NCI-H1092 treated with DMSO at 0.1 percent for 48 hours (cell line): ENCODE measurements around the gene USO1.
"Not testable (repeated sequence)": the region's sequence is repeated elsewhere in the genome, so short reads cannot be mapped to it uniquely, and the experiment has no call there.

Source experiments
- DNase-seq: peaks from one replicate; lab custom pipeline; 2025; lab: John Stamatoyannopoulos, UW

USO1 gene

GRCh38 chr4:75771607-75772006 lies 47.2 kb downstream of the USO1 start:
- DNase-seq, result no peak

DNA sequence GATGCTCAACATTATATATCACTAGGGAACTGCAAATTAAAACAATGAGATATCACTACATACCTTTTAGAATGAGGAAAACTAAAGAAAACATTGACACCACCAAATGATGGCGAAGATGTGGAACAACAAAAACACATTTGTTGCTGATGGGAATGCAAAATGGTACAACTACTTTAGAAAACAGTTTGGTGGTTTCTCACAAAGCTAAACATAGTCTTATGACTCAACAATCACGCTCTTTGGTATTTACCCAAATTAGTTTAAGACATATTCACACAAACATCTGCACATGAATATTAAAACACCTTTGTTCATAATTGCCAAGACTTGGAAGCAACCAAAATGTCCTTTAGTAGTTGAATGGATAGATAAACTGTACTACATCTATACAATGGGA lies 53.2 kb downstream of the USO1 start:
- no peak for DNase-seq

DNA sequence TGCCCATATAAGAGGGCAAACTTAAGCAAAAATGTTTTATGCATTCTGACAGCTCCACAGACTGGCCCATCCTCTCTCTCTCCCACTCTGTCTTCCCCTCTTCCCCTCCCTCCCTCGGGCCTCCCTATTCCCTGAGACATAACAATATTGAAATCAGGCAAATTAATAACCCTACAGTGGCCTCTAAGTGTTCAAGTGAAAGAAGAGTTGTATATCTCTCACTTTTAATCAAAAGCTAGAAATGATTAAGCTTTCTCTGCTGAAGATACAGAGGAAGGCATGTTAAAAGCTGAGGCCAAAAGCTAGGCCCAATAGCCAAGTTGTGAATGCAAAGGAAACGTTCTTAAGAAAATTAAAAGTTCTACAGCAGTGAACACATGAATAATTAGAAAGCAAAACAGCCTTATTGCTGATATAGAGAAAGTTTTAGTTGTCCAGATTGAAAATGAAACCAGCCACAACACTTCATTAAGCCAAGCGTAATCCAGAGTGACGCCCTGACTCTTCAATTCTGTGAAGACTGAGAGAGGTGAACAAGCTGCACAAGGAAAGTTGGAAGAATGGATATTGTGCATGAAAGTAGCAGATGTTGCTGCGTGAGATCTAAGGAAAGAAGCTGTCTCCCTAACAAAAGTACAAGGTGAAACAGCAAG lies 54.9 kb downstream of the USO1 start:
- DNase-seq, result no peak

GRCh38 chr4:75781305-75781704 lies 56.9 kb downstream of the USO1 start:
- no peak for DNase-seq

DNA sequence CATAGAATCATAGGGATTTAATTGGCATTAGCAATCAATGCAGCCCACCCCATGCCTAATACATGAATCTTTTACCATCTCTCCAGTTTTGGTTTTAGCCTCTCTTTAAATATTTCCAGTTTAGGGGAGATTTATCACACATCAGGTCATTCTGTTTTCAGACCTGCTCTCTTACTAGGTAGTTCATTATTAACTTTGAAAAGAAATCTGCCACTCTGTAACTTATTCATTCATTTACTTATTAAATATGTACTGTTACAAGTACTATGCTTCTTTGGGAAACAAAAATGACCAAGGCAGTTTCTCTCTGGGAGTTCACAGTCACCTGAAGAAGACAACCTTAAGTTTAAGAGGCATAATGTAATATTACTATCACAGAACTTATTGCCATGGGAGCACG lies 62.1 kb downstream of the USO1 start:
- no peak for DNase-seq

GRCh38 chr4:75786938-75787337 lies 62.6 kb downstream of the USO1 start:
- DNase-seq, result no peak

- DNase-seq, result no peak
Measured at GRCh38 chr4:75790024-75790423, 65.6 kb downstream of the USO1 start.

DNA sequence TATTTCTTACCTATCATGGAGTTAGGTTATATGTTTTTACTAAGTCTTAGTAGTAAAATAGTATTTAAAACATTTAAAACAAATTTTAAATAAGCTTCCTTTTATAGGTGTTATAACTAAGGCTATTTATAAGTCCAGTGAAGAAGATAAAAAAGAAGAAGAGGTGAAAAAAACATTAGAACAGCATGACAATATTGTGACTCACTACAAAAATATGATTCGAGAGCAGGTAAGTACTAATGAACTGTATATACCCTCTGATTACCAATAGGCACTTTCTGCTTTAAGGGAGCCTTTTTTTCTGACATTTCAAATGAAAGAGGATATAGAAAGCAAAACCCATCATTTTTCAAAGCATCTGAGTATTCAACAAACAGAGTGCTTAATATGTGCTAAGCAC lies 76.6 kb downstream of the USO1 start:
- no peak for DNase-seq

DNA sequence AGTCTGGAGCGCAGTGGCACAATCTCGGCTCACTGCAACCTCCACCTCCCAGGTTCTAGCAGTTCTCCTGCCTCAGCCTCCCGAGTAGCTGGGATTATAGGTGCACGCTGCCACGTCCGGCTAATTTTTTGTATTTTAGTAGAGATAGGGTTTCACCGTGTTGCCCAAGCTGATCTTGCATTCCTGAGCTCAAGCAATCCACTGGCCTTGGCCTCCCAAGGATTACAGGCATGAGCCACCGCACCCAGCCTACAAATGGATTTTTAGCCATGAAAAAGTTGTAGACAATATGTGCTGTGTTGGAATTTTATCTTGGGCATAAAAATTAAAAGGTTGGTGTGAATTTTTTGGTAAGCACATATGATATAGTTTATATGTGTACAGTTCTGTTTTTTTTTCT lies 81.7 kb downstream of the USO1 start:
- not testable (repeated sequence) for DNase-seq

GRCh38 chr4:75817901-75818300 lies 93.5 kb downstream of the USO1 start:
- no peak for DNase-seq

- no peak for DNase-seq
Measured at GRCh38 chr4:75819121-75819520, 94.7 kb downstream of the USO1 start.

DNA sequence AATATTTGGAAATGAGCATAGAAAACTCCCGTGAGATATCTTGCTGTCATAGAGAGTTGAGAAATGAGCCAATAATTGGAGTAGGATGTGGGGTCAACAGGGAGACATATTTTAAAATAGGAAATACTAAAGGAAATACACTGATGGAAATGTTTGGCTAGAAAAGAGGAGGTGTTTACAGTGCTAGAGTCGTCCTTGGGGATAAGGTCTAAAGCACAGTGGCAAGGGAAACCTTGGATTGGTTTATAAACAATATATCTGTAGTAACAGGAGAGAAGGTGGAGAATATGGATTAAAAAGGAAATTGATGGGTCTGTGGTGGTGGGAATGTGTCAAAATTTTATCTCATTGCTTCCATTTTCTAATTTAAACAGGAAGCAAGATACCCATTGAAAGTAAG lies 95.8 kb downstream of the USO1 start:
- DNase-seq, result no peak

GRCh38 chr4:75820676-75821075 lies 96.3 kb downstream of the USO1 start:
- DNase-seq, result no peak

DNA sequence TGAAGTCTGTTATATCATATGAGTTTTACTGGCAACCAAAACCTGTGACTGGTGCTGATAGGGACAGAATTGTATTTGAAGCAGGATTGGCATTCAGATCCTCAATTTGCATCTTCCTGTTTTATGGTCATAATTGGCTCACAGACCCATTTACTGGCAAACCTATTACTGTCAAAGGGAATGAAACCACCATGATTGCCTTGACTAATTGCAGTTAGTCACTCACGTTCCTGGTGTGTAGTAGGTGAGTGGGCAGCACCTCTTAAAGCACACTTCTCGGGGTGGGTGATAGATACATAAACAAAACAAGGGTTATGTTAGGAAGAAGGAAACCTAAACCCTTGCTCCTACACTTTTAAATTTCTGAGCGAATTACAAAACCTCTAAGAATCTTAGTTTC lies 96.8 kb downstream of the USO1 start:
- DNase-seq, result no peak

GRCh38 chr4:75821966-75822365 lies 97.6 kb downstream of the USO1 start:
- DNase-seq, result no peak

DNA sequence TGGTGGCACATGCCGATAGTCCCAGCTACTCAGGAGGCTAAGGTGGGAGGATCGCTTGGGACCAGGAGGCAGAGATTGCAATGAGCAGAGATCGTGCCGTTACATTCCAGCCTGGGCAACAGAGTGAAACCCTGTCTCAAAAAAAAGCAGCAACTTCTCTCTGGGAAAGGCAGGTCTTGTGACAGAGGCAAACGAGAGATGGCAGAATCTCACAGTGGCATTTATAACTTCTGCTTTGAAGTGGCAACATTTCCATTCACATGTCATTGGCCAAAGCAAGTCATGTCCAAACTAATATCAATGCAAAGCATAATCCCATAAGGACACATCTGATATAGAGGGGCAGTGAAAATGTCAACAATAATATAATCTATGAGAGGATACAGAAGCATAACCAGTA lies 98.0 kb downstream of the USO1 start:
- DNase-seq, result no peak

- DNase-seq, result no peak
Measured at GRCh38 chr4:75823812-75824211, 99.4 kb downstream of the USO1 start.

GRCh38 chr4:75830906-75831305 lies 106.5 kb downstream of the USO1 start:
- DNase-seq, result no peak

DNA sequence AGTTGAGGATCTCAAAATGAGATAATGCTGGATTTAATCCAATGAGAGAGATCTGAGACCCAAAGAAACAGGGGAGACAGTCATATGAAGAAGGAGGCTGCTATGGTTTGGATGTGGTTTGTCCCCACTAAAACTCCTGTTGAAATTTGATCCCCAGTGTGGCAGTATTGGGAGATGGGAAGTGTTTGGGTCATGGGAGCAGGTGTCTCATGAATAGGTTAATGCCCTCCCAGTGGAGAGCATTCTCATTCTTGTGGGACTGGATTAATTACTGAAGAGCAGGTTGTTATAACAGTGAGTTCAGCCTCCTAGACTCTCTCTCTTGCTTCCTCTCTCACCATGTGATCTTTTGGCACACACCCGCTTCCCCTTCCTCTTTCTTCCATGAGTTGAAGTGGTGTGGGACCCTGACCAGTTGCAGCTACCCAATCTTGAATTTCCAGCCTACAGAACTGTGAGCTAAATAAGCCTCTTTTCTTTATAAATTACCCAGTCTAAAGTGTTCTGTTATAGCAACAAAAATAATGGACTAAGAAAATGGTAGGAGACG lies 107.6 kb downstream of the USO1 start:
- DNase-seq, result no peak

DNA sequence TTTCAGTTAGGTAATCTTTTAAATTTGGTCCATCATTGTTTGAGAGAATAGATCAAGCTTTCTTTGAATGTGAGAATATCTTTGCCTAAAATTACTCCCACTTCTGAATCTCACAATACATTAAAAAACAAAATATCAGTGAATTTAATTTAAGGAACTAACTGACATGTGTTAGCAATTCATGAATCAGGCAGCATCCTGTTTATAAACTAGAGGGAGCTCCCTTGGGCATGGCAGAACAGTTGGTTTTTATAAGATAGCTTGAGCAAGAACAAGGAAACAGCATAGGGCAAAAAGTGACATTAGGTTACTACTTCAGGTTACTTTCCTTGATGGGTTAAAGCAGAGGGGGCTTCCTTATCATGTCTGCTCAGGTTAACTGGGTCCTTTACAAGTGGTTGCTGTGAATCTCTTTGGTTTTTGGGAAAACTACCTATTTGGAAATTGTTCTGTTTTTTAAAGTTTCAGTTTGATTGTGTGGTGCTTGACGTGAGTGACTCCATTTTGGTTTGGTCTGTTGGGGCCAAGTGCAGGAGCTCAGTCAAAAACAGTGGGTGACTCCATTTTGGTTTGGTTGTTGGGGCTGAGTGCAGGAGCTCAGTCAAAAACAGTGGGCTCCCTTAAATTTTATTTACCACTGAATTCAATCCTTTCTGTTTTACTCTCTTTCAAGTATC lies 109.9 kb downstream of the USO1 start:
- no peak for DNase-seq

DNA sequence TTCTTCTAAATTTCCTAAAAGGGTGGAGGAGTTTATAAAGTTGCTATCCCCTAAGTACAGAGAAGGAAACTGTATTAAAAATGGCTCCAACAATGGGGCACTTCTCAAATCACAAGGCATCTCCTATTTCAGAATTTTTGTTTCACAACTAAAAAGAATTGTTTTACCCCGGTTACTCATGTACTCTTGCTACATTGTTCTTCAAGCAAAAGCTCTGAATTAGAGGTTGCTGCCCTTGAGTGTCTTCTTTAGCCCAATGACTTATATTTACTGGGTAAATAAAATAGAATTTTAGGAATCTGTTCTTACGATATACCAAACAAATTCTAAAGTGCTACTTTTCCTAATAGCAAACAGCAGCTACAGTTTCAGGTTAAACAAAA lies 110.4 kb downstream of the USO1 start:
- DNase-seq, result no peak

GRCh38 chr4:75841641-75842520 lies 117.5 kb downstream of the USO1 start:
- no peak for DNase-seq

DNA sequence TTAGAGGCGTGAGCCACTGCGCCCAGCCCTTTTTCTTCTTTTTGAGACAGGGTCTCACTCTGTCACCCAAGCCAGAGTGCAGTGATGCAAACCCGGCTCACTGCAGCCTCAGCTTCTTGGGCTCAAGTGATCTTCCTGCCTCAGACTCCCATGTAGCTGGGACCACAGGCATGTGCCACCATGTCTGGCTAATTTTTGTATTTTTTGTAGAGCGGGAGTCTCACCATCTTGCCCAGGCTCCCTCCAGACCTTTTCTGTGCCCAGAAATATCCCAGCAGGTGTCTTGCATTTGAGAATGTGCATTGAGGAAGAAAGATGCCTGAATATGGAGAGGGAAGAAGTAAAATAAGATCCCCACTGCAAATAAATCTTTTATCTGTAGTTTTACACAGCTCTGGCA lies 119.2 kb downstream of the USO1 start:
- DNase-seq, result no peak
